Upper lobe of left lung (tissue), 6 donors: ENCODE results near the gene PTGES3L. TPM values are rescaled to one million over a fixed set of nuclear protein-coding genes. Genes with fewer than 3 reads are reported as not detected.
A peak's percentile ranks its signal among the peaks of the same experiment; 100 is the strongest.

Source experiments
- ATAC-seq, 2 donors: fragments of 200-7000 bp; cut with Tn5 transposase; one replicate each; pipeline ENCODE4 v1.9.1; 2022; ENCODE audit warnings: mild to moderate bottlenecking in 2 of 2, moderate library complexity in 2 of 2; ENCODE audit not compliant: low FRiP score in 2 of 2
- DNase-seq, 2 donors: peaks; one replicate each; pipeline ENCODE4 v3.0.0-alpha.2; 2019 to 2020
- H3K27ac ChIP-seq, 4 donors: fragments of 200-600 bp; sonication (generic); one replicate each; pipeline ENCODE4 v1.5.1; 2016 to 2019
- H3K27me3 ChIP-seq, 4 donors: fragments of 200-600 bp; sonication (generic); one replicate each; pipeline ENCODE4 v1.5.1; 2017 to 2019
- H3K36me3 ChIP-seq, 4 donors: fragments of 200-600 bp; sonication (generic); one replicate each; pipeline ENCODE4 v1.5.1; 2016 to 2019
- H3K4me1 ChIP-seq, 4 donors: fragments of 200-600 bp; sonication (generic); one replicate each; pipeline ENCODE4 v1.5.1; 2018 to 2019
- H3K4me3 ChIP-seq, 4 donors: fragments of 200-600 bp; sonication (generic); one replicate each; pipeline ENCODE4 v1.5.1; 2017 to 2019; ENCODE audit warnings: mild to moderate bottlenecking in 2 of 4, moderate library complexity in 1 of 4
- H3K9me3 ChIP-seq, 4 donors: fragments of 200-600 bp; sonication (generic); one replicate each; pipeline ENCODE4 v1.5.1; 2018 to 2019
- CTCF ChIP-seq, 6 experiments: fragments of 450-650 bp in 4 of 6; fragments of 200-600 bp in 2 of 6; sonication (generic) in 2 of 6; IDR thresholded peaks; one replicate each; pipeline ENCODE4 v1.5.1; 2016 to 2019; ENCODE audit warnings: antibody characterized with exemption in 6 of 6
- EP300 ChIP-seq, 4 donors: sonication (generic); formaldehyde crosslinking; IDR thresholded peaks; one replicate each; pipeline ENCODE4 v1.5.1; 2017; ENCODE audit warnings: antibody characterized with exemption in 4 of 4, control low read depth in 2 of 4
- POLR2A ChIP-seq, 4 donors: fragments of 450-650 bp; IDR thresholded peaks; one replicate each; pipeline ENCODE4 v1.5.1; 2016 to 2017; ENCODE audit warnings: antibody characterized with exemption in 4 of 4, mild to moderate bottlenecking in 2 of 4
- POLR2AphosphoS5 ChIP-seq, 2 donors: sonication (generic); formaldehyde crosslinking; IDR thresholded peaks; one replicate each; pipeline ENCODE4 v1.5.1; 2017; ENCODE audit warnings: antibody characterized with exemption in 2 of 2
- WGBS, 2 donors: methylation state at CpG; one replicate each; pipeline ENCODE4 v1.1.5; 2017 to 2018; 5-methylcytosine and 5-hydroxymethylcytosine counted together
- total RNA-seq, 6 donors: library from RNA; depleted of rRNA in 4 of 6; stranded (reverse); fragments of >200 nt in 4 of 6; gene quantifications; one replicate each; pipeline versions ENCODE4 v1.1.0 to v1.2.1, GENCODE V29; 2016 to 2021
- donor health status: DM: no; HTN: no; CAD: no; lungs with moderate emphysema.
- donor health status: DM: no; HTN: yes; CAD: no; lungs with severe emphysema.

Gene PTGES3L
- total RNA-seq = 1 to 10 TPM in 2 of 6 donors, under 1 TPM in 3, not detected in 1; 0.11 to 7.3 (median 0.76) TPM

- Histone ChIP-seq H3K36me3 (no peaks in the 10 kb centered on the region), H3K27ac (peak within 1 kb of the TSS; percentile 79 to 90 (median 85)), H3K9me3 (no peaks in the 10 kb centered on the region), H3K27me3 (no peaks in the 10 kb centered on the region), H3K4me1 (peaks cover 16 to 42% (median 30%) of the 10 kb centered on the region in 4 donors), H3K4me3 (peak within 1 kb of the TSS; percentile 53 to 95 (median 90))
- WGBS, 2 donors = 37 to 45% methylated on average over 20 of the region's 21 CpGs
- peak; percentile 44 to 69 for DNase-seq
- peak; percentile 42 to 61 for ATAC-seq
- TF ChIP-seq POLR2A (IDR thresholded peaks at IDR 0.05) = no peak
- TF ChIP-seq POLR2AphosphoS5 (IDR thresholded peaks at IDR 0.05) = no peak
Observed at GRCh38 chr17:42979511-42980273, at the start of gene PTGES3L. TSS of gene PTGES3L (minus strand) at chr17:42980080. CDS start at chr17:42980053, 27 bp downstream.

- no peak for DNase-seq
- no peak for TF ChIP-seq POLR2AphosphoS5 (IDR thresholded peaks at IDR 0.05)
- TF ChIP-seq EP300 (IDR thresholded peaks at IDR 0.05) = no peak
- no peak for TF ChIP-seq CTCF (IDR thresholded peaks at IDR 0.05)
- TF ChIP-seq POLR2A (IDR thresholded peaks at IDR 0.05) = no peak
- 85 to 87% methylated on average over 17 of the region's 17 CpGs for WGBS, 2 donors
Observed at GRCh38 chr17:43028221-43028861, 48.5 kb upstream of the PTGES3L start.

GRCh38 chr17:43027091-43028032 is 47.5 kb upstream of the PTGES3L start:
- no peaks in the 10 kb centered on the region for H3K27me3 ChIP-seq
- no peak overlapping the region for H3K4me3 ChIP-seq
- no peak for TF ChIP-seq POLR2A (IDR thresholded peaks at IDR 0.05)
- no peak for TF ChIP-seq POLR2AphosphoS5 (IDR thresholded peaks at IDR 0.05)
- no peak for TF ChIP-seq EP300 (IDR thresholded peaks at IDR 0.05)
- TF ChIP-seq CTCF (IDR thresholded peaks at IDR 0.05) = no peak
- H3K4me1 ChIP-seq = peaks cover 7 to 26% (median 15%) of the 10 kb centered on the region in 4 donors
- no peak for DNase-seq
- H3K27ac ChIP-seq = no peak overlapping the region
- H3K36me3 ChIP-seq = no peaks in the 10 kb centered on the region
- no peak for ATAC-seq
- no peaks in the 10 kb centered on the region for H3K9me3 ChIP-seq
- whole genome bisulfite sequencing, 2 donors = 80 to 81% methylated on average over 9 of the region's 9 CpGs

More at GRCh38 chr17:43028221-43028861, 48.5 kb upstream of the PTGES3L start:
- no peak overlapping the region for H3K27ac ChIP-seq
- ATAC-seq = no peak
- no peak overlapping the region for H3K4me3 ChIP-seq
- H3K4me1 ChIP-seq = peaks cover 0 to 19% (median 10%) of the 10 kb centered on the region in 4 donors
- H3K36me3 ChIP-seq = no peaks in the 10 kb centered on the region
- no peaks in the 10 kb centered on the region for H3K9me3 ChIP-seq
- H3K27me3 ChIP-seq = no peaks in the 10 kb centered on the region

- WGBS, 2 donors = 82 to 83% methylated on average over 5 of the region's 5 CpGs
- no peak for DNase-seq
- ATAC-seq = no peak
- Histone ChIP-seq H3K9me3 (no peaks in the 10 kb centered on the region), H3K27ac (no peak overlapping the region), H3K4me1 (peaks cover 7 to 27% (median 16%) of the 10 kb centered on the region in 4 donors), H3K4me3 (no peak overlapping the region), H3K36me3 (no peaks in the 10 kb centered on the region), H3K27me3 (no peaks in the 10 kb centered on the region)
- TF ChIP-seq POLR2AphosphoS5 (IDR thresholded peaks at IDR 0.05) (no peak), POLR2A (IDR thresholded peaks at IDR 0.05) (no peak), EP300 (IDR thresholded peaks at IDR 0.05) (no peak), CTCF (IDR thresholded peaks at IDR 0.05) (no peak)
Observed at GRCh38 chr17:43026595-43026994, 46.7 kb upstream of the PTGES3L start.
